ENCODE measurements around the gene PDZD7. TPM values are rescaled to one million over a fixed set of nuclear protein-coding genes. Genes with fewer than 3 reads are reported as not detected.

Gene PDZD7
- polyA plus RNA-seq, 1 experiment = 0.86 TPM

- CTCF ChIA-PET = interaction anchor here (0.8 to 0.9 kb wide), 2 partner anchors 17 to 31 kb away, joined by 3 read pairs; no protein-coding TSS in a partner anchor
- POLR2A ChIA-PET = no interaction called here
- no peaks in the 10 kb centered on the region for H3K27me3 ChIP-seq (ENCODE audit: control insufficient read depth, insufficient read depth, low read length)
Observed at GRCh38 chr10:100981178-100981772, 49.7 kb downstream of the PDZD7 start.

GRCh38 chr10:100980711-100981110, 50.2 kb downstream of the PDZD7 start:
- Histone ChIP-seq H3K4me3 (ENCODE audit: low read depth, low read length) (no peak overlapping the region), H3K27me3 (ENCODE audit: control insufficient read depth, insufficient read depth, low read length) (no peaks in the 10 kb centered on the region), H3K36me3 (ENCODE audit: control insufficient read depth, insufficient read depth, low read length) (peaks cover 14% of the 10 kb centered on the region; the same call in 1 of the 2 replicates)
- ChIA-PET POLR2A (no interaction called here), CTCF (interaction anchor here (0.8 kb wide), 1 partner anchor 31 kb away, joined by 3 read pairs; no protein-coding TSS in a partner anchor)
- no peak for TF ChIP-seq CTCF (IDR thresholded peaks at IDR 0.05; ENCODE audit: insufficient read depth, low read depth, low read length)
- DNase-seq (ENCODE audit: low read depth) = no peak

More at GRCh38 chr10:100981178-100981772, 49.7 kb downstream of the PDZD7 start:
- no peak for DNase-seq (ENCODE audit: low read depth)
- Histone ChIP-seq H3K36me3 (ENCODE audit: control insufficient read depth, insufficient read depth, low read length) (peaks cover 14% of the 10 kb centered on the region; the same call in 1 of the 2 replicates), H3K4me3 (ENCODE audit: low read depth, low read length) (no peak overlapping the region)
- TF ChIP-seq CTCF (IDR thresholded peaks at IDR 0.05; ENCODE audit: insufficient read depth, low read depth, low read length) = no peak

- DNase-seq (ENCODE audit: low read depth) = no peak
- no peak for TF ChIP-seq CTCF (IDR thresholded peaks at IDR 0.05; ENCODE audit: insufficient read depth, low read depth, low read length)
- Histone ChIP-seq H3K27me3 (ENCODE audit: control insufficient read depth, insufficient read depth, low read length) (no peaks in the 10 kb centered on the region), H3K36me3 (ENCODE audit: control insufficient read depth, insufficient read depth, low read length) (peaks cover 14% of the 10 kb centered on the region; the same call in 1 of the 2 replicates), H3K4me3 (ENCODE audit: low read depth, low read length) (no peak overlapping the region)
- POLR2A ChIA-PET = no interaction called here
- CTCF ChIA-PET = interaction anchor here (2.2 kb wide), 1 partner anchor 17 kb away, joined by 9 read pairs; no protein-coding TSS in a partner anchor
Observed at GRCh38 chr10:100980311-100980710, 50.6 kb downstream of the PDZD7 start.

GRCh38 chr10:100979791-100980272, 51.1 kb downstream of the PDZD7 start:
- DNase-seq (ENCODE audit: low read depth) = no peak
- POLR2A ChIA-PET = no interaction called here
- H3K36me3 ChIP-seq (ENCODE audit: control insufficient read depth, insufficient read depth, low read length) = peaks cover 14% of the 10 kb centered on the region; the same call in 1 of the 2 replicates
- no peak overlapping the region for H3K4me3 ChIP-seq (ENCODE audit: low read depth, low read length)
- no peak for TF ChIP-seq CTCF (IDR thresholded peaks at IDR 0.05; ENCODE audit: insufficient read depth, low read depth, low read length)
- CTCF ChIA-PET = interaction anchor here (2.2 kb wide), 1 partner anchor 18 kb away, joined by 9 read pairs; no protein-coding TSS in a partner anchor
- H3K27me3 ChIP-seq (ENCODE audit: control insufficient read depth, insufficient read depth, low read length) = no peaks in the 10 kb centered on the region

GRCh38 chr10:100978901-100979195, 52.1 kb downstream of the PDZD7 start:
- CTCF ChIA-PET = interaction anchor here (2.2 kb wide), 1 partner anchor 19 kb away, joined by 9 read pairs; no protein-coding TSS in a partner anchor
- no peak overlapping the region for H3K4me3 ChIP-seq (ENCODE audit: low read depth, low read length)
- POLR2A ChIA-PET = no interaction called here
- peaks cover 13% of the 10 kb centered on the region; the same call in 1 of the 2 replicates for H3K36me3 ChIP-seq (ENCODE audit: control insufficient read depth, insufficient read depth, low read length)
- no peak for DNase-seq (ENCODE audit: low read depth)
- TF ChIP-seq CTCF (IDR thresholded peaks at IDR 0.05; ENCODE audit: insufficient read depth, low read depth, low read length) = no peak
- H3K27me3 ChIP-seq (ENCODE audit: control insufficient read depth, insufficient read depth, low read length) = no peaks in the 10 kb centered on the region

Data from BJ (cell line).